GM12878 (cell line): ENCODE measurements around the gene FBXL15. TPM values are rescaled to one million over a fixed set of nuclear protein-coding genes. Genes with fewer than 3 reads are reported as not detected.

Experiments
- BCL11A ChIP-seq: IDR thresholded peaks from 2 replicates; pipeline ENCODE4 v1.6.1; 2011; ENCODE audit warnings: low read depth, low read length
- CHD1 ChIP-seq: IDR thresholded peaks from 2 replicates; pipeline ENCODE4 v1.6.1; 2012; ENCODE audit warnings: low read depth, low read length, improper control_type of control experiment
- ESRRA ChIP-seq: IDR thresholded peaks from 2 replicates; pipeline ENCODE4 v1.6.1; 2012; ENCODE audit warnings: mild to moderate bottlenecking, low read length, improper control_type of control experiment
- ETV6 ChIP-seq, 2 experiments: fragments of 450-650 bp in 1 of 2; IDR thresholded peaks in 1 of 2; conservative IDR thresholded peaks in 1 of 2; 2 replicates each; pipeline ENCODE4 v1.6.1; 2014; ENCODE audit warnings: antibody characterized with exemption in 1 of 2, borderline replicate concordance in 1 of 2, low read depth in 1 of 2, mild to moderate bottlenecking in 1 of 2, moderate library complexity in 1 of 2
- FOS ChIP-seq: IDR thresholded peaks from 3 replicates; pipeline ENCODE4 v1.6.1; 2011; ENCODE audit warnings: borderline replicate concordance; ENCODE audit not compliant: insufficient read length; ENCODE audit errors: extremely low read depth
- HDAC2 ChIP-seq: fragments of 200-600 bp; sonication (generic); IDR thresholded peaks from 2 replicates; pipeline ENCODE4 v1.6.1; 2017
- IKZF2 ChIP-seq, 2 experiments: fragments of 450-650 bp; IDR thresholded peaks; 2 replicates each; pipeline ENCODE4 v1.6.1; 2017; ENCODE audit warnings: mild to moderate bottlenecking in 2 of 2, moderate library complexity in 2 of 2
- MLLT1 ChIP-seq: fragments of 450-650 bp; IDR thresholded peaks from 2 replicates; pipeline ENCODE4 v1.6.1; 2016; ENCODE audit warnings: mild to moderate bottlenecking
- MTA2 ChIP-seq: fragments of 450-650 bp; IDR thresholded peaks from 2 replicates; pipeline ENCODE4 v1.6.1; 2016; ENCODE audit warnings: low read depth, mild to moderate bottlenecking, moderate library complexity
- MTA3 ChIP-seq: IDR thresholded peaks from 2 replicates; pipeline ENCODE4 v1.6.1; 2012; ENCODE audit warnings: low read length, inconsistent platforms, borderline replicate concordance
- NFIC ChIP-seq: IDR thresholded peaks from 2 replicates; pipeline ENCODE4 v1.6.1; 2012; ENCODE audit warnings: low read depth, mild to moderate bottlenecking, inconsistent platforms, low read length, moderate library complexity
- POLR2AphosphoS2 ChIP-seq: IDR thresholded peaks from 2 replicates; pipeline ENCODE4 v1.6.1; 2011; ENCODE audit warnings: low read depth, mild to moderate bottlenecking, low read length, improper control_type of control experiment, moderate library complexity
- PRDM15 ChIP-seq: fragments of 450-650 bp; formaldehyde crosslinking; IDR thresholded peaks from 2 replicates; pipeline ENCODE4 v1.4.0; 2020; ENCODE audit warnings: mild to moderate bottlenecking, moderate library complexity
- SIN3A ChIP-seq: IDR thresholded peaks from 2 replicates; pipeline ENCODE4 v1.6.1; 2012; ENCODE audit warnings: low read depth, low read length, improper control_type of control experiment
- SMAD5 ChIP-seq: IDR thresholded peaks from 2 replicates; pipeline ENCODE4 v1.6.1; 2016; ENCODE audit warnings: antibody characterized with exemption, low read depth
- SREBF2 ChIP-seq: IDR thresholded peaks from 2 replicates; pipeline ENCODE4 v1.6.1; 2012; ENCODE audit warnings: mild to moderate bottlenecking, low read length
- YY1 ChIP-seq: IDR thresholded peaks from 2 replicates; pipeline ENCODE4 v1.6.1; 2011; ENCODE audit warnings: low read depth, mild to moderate bottlenecking, low read length
- ZNF274 ChIP-seq: IDR thresholded peaks from one replicate; pipeline ENCODE4 v1.8.0; 2011; ENCODE audit not compliant: insufficient read length, insufficient read depth
- ZNF592 ChIP-seq: fragments of 450-650 bp; IDR thresholded peaks from 2 replicates; pipeline ENCODE4 v1.6.1; 2017; ENCODE audit warnings: mild to moderate bottlenecking, moderate library complexity
- ZZZ3 ChIP-seq: IDR thresholded peaks from 2 replicates; pipeline ENCODE4 v1.6.1; 2011; ENCODE audit warnings: low read depth; ENCODE audit not compliant: control insufficient read depth, insufficient read length
- polyA plus RNA-seq, 11 experiments: library from polyadenylated mRNA; depleted of rRNA in 4 of 11; unstranded in 6 of 11; stranded (reverse) in 5 of 11; fragments of >200 nt; fragmentation: Nextera tagmentation in 4 of 11; fragmentation: Illumina TruSeq in 1 of 11; extraction: Ambion mirVana in 4 of 11; extraction: Trizol in 1 of 11; gene quantifications; 1 replicate in 1 of 11; 2 replicates in 10 of 11; pipeline versions ENCODE4 v1.2.1 to v1.2.3, GENCODE V29; 2011 to 2016; ENCODE audit warnings: inconsistent platforms in 2 of 11, missing spikeins in 2 of 11, low read depth in 1 of 11
- total RNA-seq, 4 experiments: library from RNA; depleted of rRNA in 3 of 4; stranded (reverse); fragments of >200 nt in 3 of 4; fragmentation: Illumina TruSeq in 1 of 4; extraction: Trizol in 1 of 4; gene quantifications; 2 replicates each; pipeline versions ENCODE4 v1.2.1 to v1.2.3, GENCODE V29; 2013 to 2021
- TF ChIP-seq, protein P1 (sequence below): IDR thresholded peaks from 2 replicates; pipeline ENCODE4 v1.6.1; 2011; ENCODE audit warnings: low read depth, mild to moderate bottlenecking, low read length, moderate library complexity, borderline replicate concordance; ENCODE audit errors: extremely low read depth

Gene FBXL15
- total and polyA plus RNA-seq, 10 of the 15 experiments (the other 5 are each of a cell fraction or from before 2014, with no cell fraction given), result 0.13 to 21.3 (median 7.9) TPM

- TF ChIP-seq MLLT1 (peak; percentile 83), SIN3A (no peak), IKZF2 (IDR thresholded peaks at IDR 0.05) (peak in 1 of 2 experiments; percentile 49; a peak in 1 of 4 replicates), FOS (no peak), SREBF2 (no peak), POLR2AphosphoS2 (no peak), MTA3 (no peak), ESRRA (no peak), CHD1 (no peak), ZNF274 (no peak), MTA2 (0 out of 2 replicates have a peak, but pooled peaks have one; percentile 25), PRDM15 (CRISPR knock-in tag) (no peak), HDAC2 (no peak), YY1 (peak; percentile 100), SMAD5 (no peak), NFIC (no peak), ETV6 (conservative IDR thresholded peaks at IDR 0.05 in 1 of 2, IDR thresholded peaks at IDR 0.05 in 1 of 2; ENCODE audit: borderline replicate concordance in 1 of 2, low read depth in 1 of 2) (no peak), ZNF592 (no peak), BCL11A (no peak), ZZZ3 (no peak)
- TF ChIP-seq, protein P1, sequence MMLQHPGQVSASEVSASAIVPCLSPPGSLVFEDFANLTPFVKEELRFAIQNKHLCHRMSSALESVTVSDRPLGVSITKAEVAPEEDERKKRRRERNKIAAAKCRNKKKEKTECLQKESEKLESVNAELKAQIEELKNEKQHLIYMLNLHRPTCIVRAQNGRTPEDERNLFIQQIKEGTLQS, result no peak
Measured at GRCh38 chr10:102432162-102432950, 11.7 kb downstream of the FBXL15 start, which contains the start of gene CUEDC2 (continued).
